ENCODE data around the gene CACNA2D1.

CACNA2D1 gene

GRCh38 chr7:82313269-82313668, 130.3 kb downstream of the CACNA2D1 start:
- no peak for TF ChIP-seq CTCF (conservative IDR thresholded peaks at IDR 0.05; ENCODE audit: low read depth)
- POLR2A ChIA-PET (ENCODE audit: low non-redundant PET) = no interaction called here
- no peak overlapping the region for H3K27ac ChIP-seq
- CTCF ChIA-PET = interaction anchor here (1.1 kb wide), 1 partner anchor 12 kb away, joined by 3 read pairs; no protein-coding TSS in a partner anchor
- no peak for DNase-seq (ENCODE audit: low spot score)

DNA sequence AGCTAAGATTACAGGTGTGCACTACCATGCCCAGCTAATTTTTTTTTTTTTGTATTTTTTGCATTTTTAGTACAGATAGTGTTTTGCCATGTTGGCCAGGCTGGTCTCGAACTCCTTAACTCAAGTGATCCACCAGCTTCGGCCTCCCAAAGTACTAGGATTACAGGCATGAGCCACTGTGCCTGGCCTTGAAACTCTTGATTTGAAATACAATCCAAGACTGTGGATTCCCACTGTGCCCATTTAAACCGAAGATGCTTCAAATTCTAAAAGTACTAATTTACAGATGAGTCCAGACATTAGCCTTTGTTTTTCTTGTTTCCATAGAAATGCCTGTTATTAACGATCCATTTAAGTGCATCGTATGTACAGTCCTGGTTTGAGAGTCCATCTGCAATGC, 130.9 kb downstream of the CACNA2D1 start:
- ChIA-PET POLR2A (ENCODE audit: low non-redundant PET) (no interaction called here), CTCF (interaction anchor here (0.6 to 1.1 kb wide), 2 partner anchors 11 to 34 kb away, joined by 3 to 5 read pairs; no protein-coding TSS in a partner anchor)
- no peak for TF ChIP-seq CTCF (conservative IDR thresholded peaks at IDR 0.05; ENCODE audit: low read depth)
- no peak overlapping the region for H3K27ac ChIP-seq
- DNase-seq (ENCODE audit: low spot score) = no peak

- no peak for DNase-seq (ENCODE audit: low spot score)
- no peak for TF ChIP-seq CTCF (conservative IDR thresholded peaks at IDR 0.05; ENCODE audit: low read depth)
- ChIA-PET POLR2A (ENCODE audit: low non-redundant PET) (no interaction called here), CTCF (no interaction called here)
- H3K27ac ChIP-seq = no peak overlapping the region
Observed at GRCh38 chr7:82305347-82306005, 138.1 kb downstream of the CACNA2D1 start.

DNA sequence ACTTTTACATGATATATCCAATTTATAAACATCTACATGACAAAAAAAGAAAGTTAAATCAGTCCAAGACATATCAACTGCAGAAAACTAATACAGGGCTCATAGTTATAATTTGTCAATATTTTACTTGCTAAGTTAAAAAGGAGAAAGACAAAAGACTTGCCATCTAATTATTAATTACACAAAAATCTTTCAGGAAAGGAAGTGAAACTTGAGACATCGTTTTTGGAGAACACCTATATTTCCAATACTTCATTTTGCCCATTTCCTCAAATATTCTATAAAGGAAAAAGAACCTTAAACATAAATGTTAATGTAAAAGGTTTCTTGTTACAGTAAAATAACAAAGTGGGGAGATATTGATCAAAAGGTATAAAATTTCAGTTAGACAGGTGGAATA, 148.7 kb downstream of the CACNA2D1 start:
- CTCF ChIA-PET = interaction anchor here (0.6 kb wide), 2 partner anchors 37 to 1086 kb away, joined by 4 to 8 read pairs; no protein-coding TSS in a partner anchor
- POLR2A ChIA-PET (ENCODE audit: low non-redundant PET) = no interaction called here
- no peak for TF ChIP-seq CTCF (conservative IDR thresholded peaks at IDR 0.05; ENCODE audit: low read depth)
- no peak for DNase-seq (ENCODE audit: low spot score)
- H3K27ac ChIP-seq = no peak overlapping the region

DNA sequence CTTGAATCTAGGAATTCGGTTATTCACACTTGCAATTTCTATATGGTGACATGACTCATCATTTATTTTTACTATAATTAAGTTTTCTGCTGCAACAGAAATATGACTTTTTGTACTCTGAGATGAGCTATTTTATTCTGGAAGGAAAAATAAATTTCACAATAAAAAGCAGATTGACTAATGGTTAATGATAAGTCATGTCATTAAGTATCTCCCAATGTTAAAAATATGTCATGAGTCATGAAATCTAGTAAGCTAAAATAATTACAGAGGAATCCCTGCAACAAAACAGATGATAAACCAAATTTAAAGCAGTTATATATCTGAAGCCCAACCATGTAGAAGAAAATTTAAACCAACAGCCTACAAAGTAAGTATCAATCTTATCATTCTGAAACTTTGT, 149.2 kb downstream of the CACNA2D1 start:
- DNase-seq (ENCODE audit: low spot score) = no peak
- TF ChIP-seq CTCF (conservative IDR thresholded peaks at IDR 0.05; ENCODE audit: low read depth) = no peak
- H3K27ac ChIP-seq = no peak overlapping the region
- POLR2A ChIA-PET (ENCODE audit: low non-redundant PET) = no interaction called here
- CTCF ChIA-PET = interaction anchor here (0.6 kb wide), 1 partner anchor 37 kb away, joined by 4 read pairs; no protein-coding TSS in a partner anchor

DNA sequence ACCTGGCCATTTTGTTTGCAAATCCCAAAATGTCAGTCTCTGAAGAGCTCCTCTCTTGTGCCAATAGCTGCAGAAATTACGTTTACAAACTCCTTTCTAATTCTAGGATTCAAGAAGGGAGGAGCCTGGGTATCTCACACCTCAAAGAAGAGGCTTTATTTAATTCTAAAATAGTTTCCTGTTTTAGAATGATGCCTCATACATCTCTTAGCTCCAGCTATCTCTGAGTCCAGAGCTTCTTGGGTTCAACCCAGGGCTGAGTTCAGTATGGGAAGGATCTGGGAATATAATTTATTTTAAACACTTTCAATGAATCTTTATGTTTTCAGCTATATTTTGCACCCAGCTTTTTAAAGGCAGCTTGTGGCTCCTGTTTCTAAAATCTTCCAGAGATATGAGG, 150.1 kb downstream of the CACNA2D1 start:
- no peak for DNase-seq (ENCODE audit: low spot score)
- POLR2A ChIA-PET (ENCODE audit: low non-redundant PET) = no interaction called here
- CTCF ChIA-PET = no interaction called here
- no peak for TF ChIP-seq CTCF (conservative IDR thresholded peaks at IDR 0.05; ENCODE audit: low read depth)
- H3K27ac ChIP-seq = no peak overlapping the region
